ENCODE data around the gene NEK1.
"Not testable (repeated sequence)": the region's sequence is repeated elsewhere in the genome, so short reads cannot be mapped to it uniquely, and the experiment has no call there.

GRCh38 chr4:169571012-169571411, 41.4 kb downstream of the NEK1 start:
- not testable (repeated sequence) for TF ChIP-seq POLR2A (IDR thresholded peaks at IDR 0.05; ENCODE audit: low read length); GATA1 (IDR thresholded peaks at IDR 0.05; ENCODE audit: low read depth, low read length)

Data from erythroblast (primary cell).